ENCODE data around the gene STUB1.

GRCh38 chr16:666572-666971 lies 13.6 kb upstream of the STUB1 start:
- TF ChIP-seq YY1 (IDR thresholded peaks at IDR 0.05; ENCODE audit: insufficient read depth, insufficient read length) (no peak), ZNF274 (IDR thresholded peaks at IDR 0.05; ENCODE audit: low read depth, low read length) (no peak)

Measured in NT2/D1 (cell line).